Stimulated activated CD8-positive, alpha-beta memory T cell treated with anti-CD3 and anti-CD28 coated beads, Interleukin-15, amount 100 ng/mL, for 4 hours (primary cell): Measurements from ENCODE around the gene KRTAP5-3.

Experiments used
- DNase-seq, 2 donors: peaks; one replicate each; pipeline ENCODE4 v3.0.0-alpha.2; 2020; ENCODE audit warnings: low read depth in 2 of 2

KRTAP5-3 gene

GRCh38 chr11:1565173-1565903, 42.9 kb downstream of the KRTAP5-3 start:
- no peak for DNase-seq

- no peak for DNase-seq
Observed at GRCh38 chr11:1564535-1565172, 43.6 kb downstream of the KRTAP5-3 start.

DNA sequence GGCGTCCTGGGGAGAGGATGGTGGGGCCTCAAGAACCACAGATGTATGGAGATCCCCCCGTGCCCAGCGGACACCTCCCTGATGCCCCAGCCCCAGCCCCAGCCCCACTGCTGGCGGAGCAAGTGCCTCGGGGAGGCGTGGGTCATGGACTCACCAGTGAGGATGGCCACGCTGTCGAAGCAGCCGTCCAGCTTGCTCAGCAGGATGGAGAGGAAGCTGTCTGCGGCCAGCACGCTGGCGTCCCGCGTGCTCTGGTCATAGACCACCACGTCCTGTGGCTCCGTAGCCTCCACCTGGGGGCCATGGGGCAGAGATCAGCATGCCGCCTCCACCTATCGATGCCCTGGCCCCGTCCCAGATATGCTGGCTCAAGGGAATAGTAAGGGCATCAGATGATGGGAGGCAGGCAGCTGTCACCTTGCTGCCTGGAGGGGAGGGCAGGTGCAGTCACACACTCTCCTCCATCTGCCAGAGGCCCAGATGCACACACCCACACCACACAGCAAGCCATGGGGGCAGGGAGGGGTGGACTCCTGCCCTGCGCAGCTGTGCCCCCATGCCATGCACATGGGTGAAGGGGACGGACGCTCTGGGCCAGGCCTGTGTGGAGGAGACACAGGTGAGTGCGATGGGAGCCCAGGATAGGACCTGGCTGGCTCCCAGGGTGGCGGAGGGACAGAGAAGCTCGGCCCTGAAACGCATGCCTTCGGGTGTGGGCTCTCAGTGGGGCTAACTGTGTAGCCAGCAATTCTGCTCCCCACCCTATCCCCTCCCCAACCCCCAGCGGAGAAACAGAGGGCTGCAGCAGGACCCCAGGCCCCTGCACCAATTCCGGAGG, 44.3 kb downstream of the KRTAP5-3 start:
- no peak for DNase-seq

DNA sequence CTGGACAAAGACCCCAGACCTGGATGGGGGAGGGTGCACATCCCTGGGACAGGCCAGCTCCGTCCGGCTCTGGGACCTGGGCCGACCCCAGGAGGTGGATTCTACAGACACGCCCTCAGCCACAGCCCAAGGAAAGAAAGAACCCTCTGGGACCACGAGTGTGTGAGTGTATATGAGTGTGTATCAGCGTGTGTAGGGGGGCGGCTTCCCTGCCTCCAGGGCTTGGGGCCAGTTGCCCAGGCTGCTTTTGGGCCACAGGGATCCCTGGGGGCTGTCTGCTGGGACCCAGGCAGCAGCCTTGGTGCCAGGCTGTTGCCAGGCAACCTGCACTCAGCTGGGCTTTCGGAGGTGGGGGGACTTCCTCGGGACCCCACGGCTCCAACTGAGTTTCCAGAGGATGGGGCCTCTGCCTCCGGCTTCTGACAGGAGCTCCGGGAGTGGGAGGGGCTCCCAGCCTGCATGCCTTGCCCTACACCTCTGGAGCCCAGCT, 45.1 kb downstream of the KRTAP5-3 start:
- DNase-seq, result no peak

- DNase-seq, result no peak
Observed at GRCh38 chr11:1562469-1563148, 45.7 kb downstream of the KRTAP5-3 start.

- no peak for DNase-seq
Observed at GRCh38 chr11:1561955-1562354, 46.3 kb downstream of the KRTAP5-3 start.

DNA sequence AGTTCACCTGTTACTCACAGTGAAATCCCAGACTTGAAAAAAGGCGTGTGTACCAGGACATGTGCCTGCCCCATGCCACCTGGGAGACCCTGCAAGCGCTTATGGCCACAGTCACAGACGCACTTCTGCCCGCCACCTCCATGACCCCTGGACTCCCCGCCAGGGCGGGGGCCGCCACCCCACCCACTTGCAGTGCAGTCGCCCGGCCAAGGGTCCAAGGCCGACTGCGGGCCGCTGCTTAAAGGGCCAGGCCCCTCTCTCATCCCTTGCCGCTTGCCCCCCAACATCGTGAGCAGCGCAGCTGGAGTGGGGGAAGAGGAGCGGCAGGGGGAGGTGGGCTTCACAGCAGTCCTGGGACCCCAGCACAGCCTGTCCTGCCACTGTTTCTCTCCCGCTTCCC, 47.0 kb downstream of the KRTAP5-3 start:
- no peak for DNase-seq

- DNase-seq, result no peak
Observed at GRCh38 chr11:1560649-1561251, 47.5 kb downstream of the KRTAP5-3 start.

DNA sequence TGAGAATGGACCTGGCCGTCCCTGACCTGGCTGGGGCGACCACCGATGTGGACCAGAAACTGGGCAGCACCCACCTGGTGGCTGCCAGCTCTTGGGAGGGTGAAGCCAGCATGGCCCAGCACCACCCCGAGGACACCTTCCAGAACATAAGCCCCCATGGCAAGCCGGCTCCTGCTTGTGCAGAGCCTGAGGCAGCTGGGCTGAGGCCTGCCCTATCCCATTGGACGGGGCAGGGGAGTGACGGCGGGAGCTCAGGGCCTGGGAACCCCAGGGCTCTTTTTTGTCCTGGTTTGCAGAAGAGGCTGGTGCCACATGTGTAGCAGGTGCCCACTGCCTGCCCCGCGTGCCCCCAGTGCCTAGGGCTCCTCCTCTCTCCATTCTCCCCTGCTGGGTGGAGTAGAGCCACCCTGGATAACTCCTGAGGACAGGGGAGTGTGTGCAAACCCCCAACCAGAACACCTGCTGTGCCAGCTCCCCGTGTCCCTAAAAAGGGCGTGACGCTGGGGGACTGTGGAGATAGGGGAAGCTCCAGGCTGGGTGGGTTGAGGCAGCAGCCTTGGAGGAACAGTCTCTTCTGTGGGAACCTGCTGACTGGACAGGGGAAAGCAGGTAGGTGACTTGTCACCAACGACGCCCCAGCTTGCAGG, 48.1 kb downstream of the KRTAP5-3 start:
- DNase-seq, result no peak

DNA sequence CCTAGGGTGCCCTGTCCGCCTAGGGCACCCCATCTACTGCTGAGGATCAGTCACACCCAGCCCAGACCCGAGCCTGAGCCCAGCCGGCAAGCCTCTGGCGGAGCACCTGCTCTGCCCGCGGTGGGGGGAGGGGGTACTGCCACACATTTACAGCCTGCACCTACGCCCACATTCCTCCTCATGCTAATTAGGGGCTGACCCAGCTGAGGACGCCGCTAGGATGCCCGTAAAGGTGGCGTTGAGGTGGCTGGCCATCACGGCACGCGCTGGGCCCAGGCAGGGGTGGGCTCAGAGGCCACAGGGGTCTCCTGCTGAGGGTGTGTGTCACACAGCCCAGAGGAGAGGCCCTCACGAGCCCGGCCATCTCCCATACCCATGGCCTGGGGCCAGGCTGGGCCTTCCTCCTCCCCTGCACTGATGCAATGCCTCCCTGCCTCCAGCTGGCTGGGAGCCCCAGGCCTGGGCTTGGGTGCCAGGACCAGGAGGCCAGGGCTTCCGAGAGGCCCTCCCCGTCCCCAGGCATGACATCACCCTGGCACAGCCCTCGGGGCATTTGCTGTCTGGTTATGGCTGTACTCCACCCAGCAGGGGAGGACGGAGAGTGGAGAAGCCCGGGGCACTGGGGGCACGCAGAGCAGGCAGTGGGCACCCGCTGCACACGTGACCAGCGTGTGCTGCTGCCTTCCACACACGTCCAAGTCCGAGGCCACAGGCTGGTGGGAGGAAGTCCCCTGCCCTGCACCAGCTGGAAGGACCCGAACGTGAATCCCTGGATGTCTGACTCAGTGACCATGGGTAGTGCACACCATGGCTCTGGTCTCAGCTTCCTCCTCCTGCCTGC, 48.9 kb downstream of the KRTAP5-3 start:
- no peak for DNase-seq

DNA sequence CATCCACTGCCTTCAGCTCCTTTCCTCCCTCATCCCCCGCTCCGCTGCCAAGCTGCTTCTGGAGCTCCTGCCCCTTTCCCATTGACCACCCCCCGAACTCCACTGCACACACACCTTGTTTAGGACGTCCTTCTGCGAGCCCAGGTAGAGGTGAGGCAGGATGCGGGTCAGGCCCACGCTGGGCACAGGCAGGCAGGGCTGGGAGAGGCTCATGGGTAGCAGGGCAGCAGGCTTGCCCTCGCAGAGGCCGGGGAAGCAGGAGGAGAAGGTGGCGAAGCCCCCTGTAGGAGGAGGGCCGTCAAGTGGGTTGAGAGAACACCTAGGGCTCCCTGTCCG, 49.5 kb downstream of the KRTAP5-3 start:
- no peak for DNase-seq

DNA sequence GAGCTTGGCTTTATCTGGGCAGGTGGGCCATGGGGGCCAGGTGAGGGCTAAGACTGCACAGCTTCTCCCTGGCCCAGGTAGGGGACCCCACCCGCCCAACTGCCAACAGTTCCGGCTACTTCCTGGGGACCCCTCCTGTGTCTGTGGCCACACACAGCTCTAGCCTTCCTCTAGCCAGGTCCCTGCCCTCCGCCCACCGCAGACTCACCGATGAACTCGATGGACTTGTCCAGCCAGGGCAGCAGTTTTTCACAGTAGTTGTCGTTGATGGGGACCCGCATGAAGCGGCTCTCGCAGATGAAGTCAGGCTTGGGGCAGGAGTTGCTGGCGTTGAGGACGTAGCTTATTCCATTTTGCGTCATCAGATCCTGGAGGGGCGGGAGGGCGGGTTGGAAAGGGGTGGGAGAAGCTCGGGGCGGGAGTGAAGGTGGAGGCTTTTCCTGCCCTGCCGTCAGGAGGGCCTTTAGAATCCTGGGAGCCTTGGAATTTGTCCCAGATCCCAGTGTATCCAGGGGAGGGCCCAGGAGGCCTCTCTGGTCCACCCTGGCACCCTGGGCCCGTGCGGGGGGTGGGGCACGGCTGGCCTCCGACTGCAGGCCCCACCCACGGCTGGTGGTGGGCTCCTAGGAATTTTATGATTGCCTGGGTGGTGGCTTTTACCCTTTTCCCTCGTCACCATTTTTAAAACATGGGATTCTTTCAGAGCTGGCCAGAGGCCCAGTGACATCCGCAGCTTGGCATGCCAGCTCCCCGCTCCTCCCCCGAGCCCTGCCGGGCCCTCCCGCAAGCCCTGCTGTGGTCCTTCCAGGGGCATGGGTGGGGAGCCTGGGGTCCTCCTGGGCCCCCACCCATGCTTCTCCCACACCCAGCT, 50.1 kb downstream of the KRTAP5-3 start:
- no peak for DNase-seq
